GM12872 (cell line): ENCODE results near the gene WTAP.

Experiments used
- CTCF ChIP-seq: IDR thresholded peaks from 3 replicates; pipeline ENCODE4 v1.5.1; 2011; ENCODE audit warnings: low read depth, mild to moderate bottlenecking, low read length, moderate library complexity; ENCODE audit not compliant: insufficient read depth

The WTAP gene

GRCh38 chr6:159716247-159717096 is 10.8 kb upstream of the WTAP start:
- no peak for TF ChIP-seq CTCF

- no peak for TF ChIP-seq CTCF
Measured at GRCh38 chr6:159718634-159719033, 8.7 kb upstream of the WTAP start.

- TF ChIP-seq CTCF: no peak
Measured at GRCh38 chr6:159719287-159719686, 8.0 kb upstream of the WTAP start.

- TF ChIP-seq CTCF: peak; percentile 35; the same call in 2 of the 3 replicates
Measured at GRCh38 chr6:159720708-159721107, 6.6 kb upstream of the WTAP start.

- TF ChIP-seq CTCF: no peak
Measured at GRCh38 chr6:159722655-159723054, 4.7 kb upstream of the WTAP start.

- TF ChIP-seq CTCF: no peak
Measured at GRCh38 chr6:159723259-159723658, 4.0 kb upstream of the WTAP start.

- TF ChIP-seq CTCF: no peak
Measured at GRCh38 chr6:159724778-159725177, 2.5 kb upstream of the WTAP start.
